ENCODE measurements around the gene RIOK3.
"Not testable (repeated sequence)": the region's sequence is repeated elsewhere in the genome, so short reads cannot be mapped to it uniquely, and the experiment has no call there.

The RIOK3 gene

GRCh38 chr18:23451491-23451890 is 1.6 kb upstream of the RIOK3 start:
- no peak for DNase-seq

GRCh38 chr18:23452347-23452727 is 750 bp upstream of the RIOK3 start:
- DNase-seq: no peak

DNA sequence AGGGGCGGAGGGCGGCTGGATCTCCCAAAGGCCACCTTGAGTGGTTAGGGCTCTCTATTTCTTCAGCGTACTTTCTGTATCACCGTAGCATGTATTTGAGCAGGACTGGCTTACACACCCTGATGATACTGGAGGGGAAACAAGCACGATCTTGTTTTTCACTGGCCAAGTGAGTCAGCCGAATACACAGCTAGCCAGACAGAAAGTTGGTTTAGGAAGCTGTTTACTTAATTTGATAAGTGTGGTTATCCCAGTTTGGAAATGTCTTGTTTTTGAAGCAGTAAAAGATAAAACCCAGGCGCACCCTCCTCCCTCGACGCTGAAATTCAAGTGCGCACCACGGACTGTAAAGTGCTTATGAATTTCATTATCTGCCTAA is 582 bp downstream of the RIOK3 start:
- DNase-seq: no peak

DNA sequence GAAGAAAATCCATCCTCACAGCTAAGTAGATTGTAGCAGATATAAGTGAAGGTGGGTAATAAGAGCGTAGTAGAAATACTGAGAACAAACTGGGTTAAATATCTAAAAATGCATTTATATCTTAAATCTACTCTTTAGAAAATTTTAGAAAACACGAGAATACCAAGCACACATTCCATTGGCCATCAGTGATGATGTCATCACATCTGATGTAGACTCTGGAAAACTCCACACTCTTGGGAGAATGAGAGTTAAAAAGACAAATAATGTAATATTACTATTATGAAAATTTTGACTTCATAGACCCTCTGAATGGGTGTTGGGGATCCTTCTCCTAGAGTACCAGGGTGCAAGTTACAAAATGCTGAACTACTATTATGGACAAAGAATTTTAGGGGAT is 3.7 kb downstream of the RIOK3 start:
- no peak for DNase-seq

DNA sequence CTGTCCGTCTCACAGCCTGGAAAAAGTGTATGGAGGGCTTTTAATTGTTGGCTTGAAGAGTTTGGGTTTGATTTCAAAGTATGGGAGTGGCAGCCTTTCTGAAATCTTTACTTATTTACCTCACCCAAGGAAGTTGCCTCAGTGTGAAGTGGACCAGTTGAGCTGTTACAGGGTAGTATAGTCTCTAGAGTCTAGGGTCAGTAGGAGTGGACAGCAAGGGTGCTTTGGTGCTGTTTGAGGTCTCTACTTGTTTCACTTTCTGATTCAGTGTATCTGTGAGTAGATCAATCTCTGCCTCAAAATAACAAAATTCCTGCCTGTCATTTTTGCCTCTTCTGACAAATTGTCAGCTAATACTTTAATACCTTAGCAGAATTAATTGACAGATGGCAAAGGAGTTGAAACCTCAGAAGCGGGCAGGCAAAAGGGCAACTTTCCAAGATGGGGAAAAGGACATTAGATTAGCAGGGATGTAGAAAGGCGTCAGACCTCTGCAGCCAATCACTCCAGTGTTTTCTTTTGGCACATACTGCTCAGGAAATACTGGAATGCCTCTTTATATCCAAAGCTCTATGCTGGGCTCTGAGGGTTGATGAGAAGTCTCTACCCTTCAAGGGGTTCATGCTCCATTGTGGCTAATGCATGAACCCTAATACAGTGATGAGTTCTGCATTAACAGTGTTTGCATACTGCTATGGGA is 5.9 kb downstream of the RIOK3 start:
- DNase-seq: no peak

DNA sequence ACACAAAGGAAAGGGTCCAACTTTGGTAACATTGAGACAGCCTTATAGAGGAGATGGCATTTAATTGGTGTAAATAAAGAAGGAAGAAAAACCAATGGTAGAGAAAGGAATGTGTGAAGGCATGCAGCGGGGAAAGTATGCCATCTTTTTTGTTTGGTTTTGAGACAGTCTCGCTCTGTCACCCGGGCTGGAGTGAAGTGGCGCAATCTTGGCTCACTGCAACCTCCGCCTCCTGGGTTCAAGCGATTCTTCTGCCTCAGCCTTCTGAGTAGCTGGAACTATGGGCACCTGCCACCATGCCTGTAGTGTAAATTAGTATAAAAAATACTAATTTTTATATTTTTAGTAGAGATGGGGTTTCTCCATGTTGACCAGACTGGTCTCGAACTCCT is 6.4 kb downstream of the RIOK3 start:
- no peak for DNase-seq

DNA sequence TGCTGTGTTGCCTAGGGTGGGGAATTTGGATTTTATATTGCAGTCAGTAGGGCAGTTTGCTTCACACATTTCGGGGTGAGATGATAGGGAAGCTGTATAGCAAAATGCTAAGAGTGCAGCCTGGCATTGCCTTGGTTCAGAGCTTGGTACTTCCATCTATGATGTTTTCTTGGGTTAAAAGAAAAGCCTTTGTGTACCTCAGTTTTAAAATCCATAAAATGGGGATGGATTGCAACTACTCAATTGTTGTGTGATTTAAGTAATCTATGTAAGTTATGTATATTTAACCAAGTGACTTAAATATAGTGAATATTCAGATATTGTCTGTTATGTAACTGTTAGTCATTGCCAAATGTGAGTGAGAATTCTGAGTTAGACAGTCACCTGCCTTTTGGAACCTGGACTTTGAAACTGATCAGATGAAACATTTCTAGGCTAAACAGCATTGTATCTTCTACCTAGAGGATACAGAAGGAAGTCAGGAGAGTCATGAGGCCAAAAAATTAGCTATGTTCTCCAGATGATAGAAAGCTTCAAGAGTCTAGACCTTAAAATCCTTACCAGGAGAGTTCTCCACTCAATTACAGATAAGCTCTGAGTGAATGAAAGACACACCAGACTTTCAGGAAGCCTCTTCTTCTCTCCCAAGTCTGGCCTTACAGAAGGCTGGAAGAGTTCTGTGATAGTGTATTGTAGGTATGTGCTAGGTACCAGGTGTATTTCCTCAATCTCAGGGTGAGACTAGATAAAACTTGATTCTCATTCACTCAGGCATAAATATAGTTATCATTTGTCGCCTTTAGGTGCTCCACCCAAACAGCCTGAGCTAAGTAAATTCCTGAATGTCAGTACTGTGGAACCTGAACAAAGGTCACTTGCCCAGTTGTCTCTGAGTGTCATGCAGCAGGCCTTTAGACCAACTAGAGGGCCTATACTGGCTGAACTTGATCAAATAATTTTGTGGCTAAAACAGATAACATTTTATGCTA is 7.5 kb downstream of the RIOK3 start:
- no peak for DNase-seq

GRCh38 chr18:23462876-23463275 is 9.8 kb downstream of the RIOK3 start:
- DNase-seq: no peak

- DNase-seq: no peak
Observed at GRCh38 chr18:23468753-23469459, 15.8 kb downstream of the RIOK3 start.

- no peak for DNase-seq
Observed at GRCh38 chr18:23470620-23471387, 17.7 kb downstream of the RIOK3 start.

GRCh38 chr18:23471486-23471885 is 18.4 kb downstream of the RIOK3 start:
- no peak for DNase-seq

- DNase-seq: no peak
Observed at GRCh38 chr18:23479829-23480505, 26.9 kb downstream of the RIOK3 start.

GRCh38 chr18:23484561-23485182 is 31.6 kb downstream of the RIOK3 start:
- no peak for DNase-seq

DNA sequence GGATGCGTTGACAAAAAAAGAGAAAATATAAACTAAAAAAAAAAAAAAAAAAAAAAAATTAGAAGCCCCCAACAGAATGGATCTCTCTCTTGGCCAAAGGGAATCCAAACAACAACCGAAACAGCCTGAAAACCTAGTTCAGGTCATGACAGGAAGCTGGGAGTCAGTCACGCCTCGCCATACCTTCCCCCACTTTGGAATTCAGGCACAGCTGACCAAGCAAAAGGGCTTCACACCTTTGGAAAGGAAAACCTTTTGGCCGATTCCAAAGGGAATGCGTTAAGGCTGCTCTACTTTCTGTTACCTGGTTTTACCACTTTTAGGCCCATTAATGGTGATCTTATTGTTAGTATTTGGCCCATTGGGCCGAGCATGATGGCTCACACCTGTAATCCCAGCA is 32.3 kb downstream of the RIOK3 start:
- DNase-seq: no peak

GRCh38 chr18:23487738-23488570 is 34.9 kb downstream of the RIOK3 start:
- DNase-seq: no peak

DNA sequence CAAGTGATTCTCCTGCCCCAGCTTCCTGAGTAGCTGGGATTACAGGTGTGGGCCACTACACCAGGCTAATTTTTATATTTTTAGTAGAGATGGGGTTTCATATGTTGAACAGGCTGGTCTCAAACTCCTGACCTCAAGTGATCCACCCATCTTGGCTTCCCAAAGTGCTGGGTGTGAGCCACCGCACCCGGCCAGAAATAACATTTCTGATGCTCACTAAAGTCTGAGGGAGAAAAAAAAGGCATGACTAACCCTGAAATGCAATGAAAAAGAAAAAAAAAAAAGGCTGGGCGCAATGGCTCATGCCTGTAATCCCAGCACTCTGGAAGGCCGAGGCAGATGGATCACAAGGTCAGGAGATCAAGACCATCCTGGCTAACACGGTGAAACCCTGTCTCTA is 36.5 kb downstream of the RIOK3 start:
- not testable (repeated sequence) for DNase-seq

GRCh38 chr18:23493654-23494053 is 40.6 kb downstream of the RIOK3 start:
- no peak for DNase-seq

- DNase-seq: no peak
Observed at GRCh38 chr18:23494992-23495391, 41.9 kb downstream of the RIOK3 start.

DNA sequence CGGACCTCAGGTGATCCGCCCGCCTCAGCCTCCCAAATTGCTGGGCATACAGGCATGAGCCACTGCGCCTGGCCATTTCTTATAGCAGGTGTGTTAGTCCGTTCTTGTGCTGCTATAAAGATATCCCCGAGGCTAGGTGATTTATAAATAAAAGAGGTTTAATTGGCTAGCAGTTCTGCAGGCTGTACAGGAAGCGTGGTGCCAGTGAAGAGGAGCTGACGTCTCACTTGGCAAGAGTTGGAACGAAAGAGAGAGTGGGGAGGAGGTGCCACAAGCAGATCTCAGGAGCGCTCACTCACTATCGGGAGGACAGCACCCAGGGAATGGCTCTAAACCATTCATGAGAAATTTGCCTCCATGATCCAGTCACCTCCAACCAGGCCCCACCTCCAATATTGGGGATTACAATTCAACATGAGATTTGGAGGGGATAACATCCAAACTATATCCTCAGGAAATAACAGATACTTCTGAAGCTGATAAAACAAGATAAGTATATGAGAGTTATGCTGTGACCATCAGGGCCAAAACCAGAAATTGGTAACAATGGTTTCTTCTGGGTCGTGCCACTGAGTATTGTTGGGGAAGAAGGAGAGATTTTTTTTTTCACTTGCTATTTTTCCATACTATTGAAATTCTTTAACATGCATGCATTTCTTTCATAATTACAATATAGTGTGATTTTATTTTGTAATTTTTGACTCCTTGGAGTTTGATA is 42.8 kb downstream of the RIOK3 start:
- DNase-seq: no peak

GRCh38 chr18:23498117-23498516 is 45.0 kb downstream of the RIOK3 start:
- DNase-seq: no peak
